HUES64 (cell line): Measurements from ENCODE around the gene HSPBP1.

ENCODE experiments used
- H3K27ac ChIP-seq: 2 replicates; pipeline ENCODE4 v1.7.0; 2013; ENCODE audit warnings: low read depth, low read length, inconsistent platforms
- H3K27me3 ChIP-seq: 2 replicates; pipeline ENCODE4 v1.6.1; 2013; ENCODE audit warnings: mild to moderate bottlenecking, low read length; ENCODE audit not compliant: insufficient read depth
- H3K36me3 ChIP-seq: 2 replicates; pipeline ENCODE4 v1.6.1; 2013; ENCODE audit warnings: mild to moderate bottlenecking, low read length; ENCODE audit not compliant: insufficient read depth
- H3K4me1 ChIP-seq: 2 replicates; pipeline ENCODE4 v1.6.1; 2013; ENCODE audit warnings: mild to moderate bottlenecking, low read length, moderate library complexity; ENCODE audit not compliant: insufficient read depth
- H3K4me3 ChIP-seq: 2 replicates; pipeline ENCODE4 v1.5.1; 2013; ENCODE audit warnings: mild to moderate bottlenecking, low read length, moderate library complexity
- H3K9ac ChIP-seq: 2 replicates; pipeline ENCODE4 v1.6.1; 2013; ENCODE audit warnings: mild to moderate bottlenecking, low read depth, low read length
- H3K9me3 ChIP-seq: 2 replicates; pipeline ENCODE4 v1.6.1; 2013; ENCODE audit warnings: low read depth, low read length; ENCODE audit not compliant: insufficient read depth
- WGBS: fragments of 150-250, 120-280 bp; methylation state at CpG from one replicate; pipeline ENCODE4 v1.1.7; 2013; ENCODE audit warnings: missing lambda C conversion rate; 5-methylcytosine and 5-hydroxymethylcytosine counted together

The HSPBP1 gene

DNA sequence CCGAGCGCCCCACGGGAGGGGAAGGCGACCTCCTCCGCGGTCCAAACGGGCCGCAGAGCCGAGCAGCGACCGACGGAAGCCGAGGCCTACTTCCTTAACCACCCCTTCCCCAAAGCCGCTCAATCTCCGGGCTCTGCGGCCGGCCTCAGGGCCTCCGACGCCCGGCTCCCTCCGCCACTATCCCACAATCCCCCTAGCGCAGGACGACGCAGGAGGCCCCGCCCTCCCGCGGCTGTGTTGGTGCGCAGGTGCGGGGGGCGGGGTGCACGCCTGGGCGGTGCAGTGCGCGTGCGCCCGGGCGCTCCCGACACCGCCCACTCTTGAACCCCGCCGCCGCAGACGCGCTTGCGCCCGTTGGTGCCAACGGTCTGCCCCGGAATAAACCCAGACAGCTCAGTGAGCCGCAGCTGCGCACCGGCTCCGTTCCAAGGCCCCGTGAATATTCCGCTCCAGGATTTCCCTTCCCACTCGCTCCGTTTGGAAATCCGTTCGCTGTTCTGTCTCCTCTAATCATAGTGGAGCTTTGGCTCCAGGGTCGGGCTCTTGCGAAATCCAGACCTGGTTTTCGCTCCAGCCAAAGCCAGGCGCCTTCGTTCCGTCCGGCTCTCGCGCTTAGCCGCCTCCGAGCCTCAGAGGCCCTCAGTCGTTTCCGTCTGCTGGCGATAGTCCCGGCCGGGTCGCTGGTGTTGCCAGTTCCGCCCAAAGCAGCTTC, 20.9 kb downstream of the HSPBP1 start, which contains the start of gene PPP6R1:
Gene PPP6R1 (minus strand): TSS at position 190 of the 712 bp plus-strand sequence. CDS start 11,914 bp downstream, outside the sequence.
- Histone ChIP-seq H3K36me3 (no peaks in the 10 kb centered on the region), H3K4me3 (peak within 1 kb of the TSS; percentile 97), H3K9ac (peak within 1 kb of the TSS; percentile 91), H3K27ac (peak within 1 kb of the TSS; percentile 89), H3K27me3 (no peaks in the 10 kb centered on the region), H3K4me1 (peaks cover 17% of the 10 kb centered on the region), H3K9me3 (no peaks in the 10 kb centered on the region)
- under 1% methylated on average over 76 of the region's 76 CpGs for WGBS

DNA sequence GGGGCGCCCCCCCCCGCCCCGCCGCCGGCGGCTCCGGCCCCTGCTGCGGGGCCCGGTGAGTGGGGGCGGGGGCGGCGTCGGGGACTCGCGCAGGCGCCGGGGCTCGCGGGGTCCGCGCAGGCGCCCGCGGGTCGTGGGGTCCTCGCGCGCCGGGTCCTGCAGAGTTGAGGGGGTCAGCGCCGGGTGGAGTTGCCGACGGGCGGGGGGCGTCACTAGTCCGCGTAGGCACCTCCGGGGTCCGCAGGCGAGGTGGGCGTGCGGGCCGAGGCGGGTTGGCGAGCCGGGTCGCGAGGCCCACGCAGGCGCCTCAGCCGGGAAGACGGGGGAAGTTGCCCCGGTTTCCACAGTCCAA, 21.5 kb downstream of the HSPBP1 start:
- Histone ChIP-seq H3K9me3 (no peaks in the 10 kb centered on the region), H3K4me3 (peak overlapping the region; percentile 97), H3K27ac (peak overlapping the region; percentile 87), H3K27me3 (no peaks in the 10 kb centered on the region), H3K36me3 (no peaks in the 10 kb centered on the region), H3K4me1 (peaks cover 22% of the 10 kb centered on the region), H3K9ac (peak overlapping the region; percentile 91)
- under 1% methylated on average over 53 of the region's 53 CpGs for WGBS

DNA sequence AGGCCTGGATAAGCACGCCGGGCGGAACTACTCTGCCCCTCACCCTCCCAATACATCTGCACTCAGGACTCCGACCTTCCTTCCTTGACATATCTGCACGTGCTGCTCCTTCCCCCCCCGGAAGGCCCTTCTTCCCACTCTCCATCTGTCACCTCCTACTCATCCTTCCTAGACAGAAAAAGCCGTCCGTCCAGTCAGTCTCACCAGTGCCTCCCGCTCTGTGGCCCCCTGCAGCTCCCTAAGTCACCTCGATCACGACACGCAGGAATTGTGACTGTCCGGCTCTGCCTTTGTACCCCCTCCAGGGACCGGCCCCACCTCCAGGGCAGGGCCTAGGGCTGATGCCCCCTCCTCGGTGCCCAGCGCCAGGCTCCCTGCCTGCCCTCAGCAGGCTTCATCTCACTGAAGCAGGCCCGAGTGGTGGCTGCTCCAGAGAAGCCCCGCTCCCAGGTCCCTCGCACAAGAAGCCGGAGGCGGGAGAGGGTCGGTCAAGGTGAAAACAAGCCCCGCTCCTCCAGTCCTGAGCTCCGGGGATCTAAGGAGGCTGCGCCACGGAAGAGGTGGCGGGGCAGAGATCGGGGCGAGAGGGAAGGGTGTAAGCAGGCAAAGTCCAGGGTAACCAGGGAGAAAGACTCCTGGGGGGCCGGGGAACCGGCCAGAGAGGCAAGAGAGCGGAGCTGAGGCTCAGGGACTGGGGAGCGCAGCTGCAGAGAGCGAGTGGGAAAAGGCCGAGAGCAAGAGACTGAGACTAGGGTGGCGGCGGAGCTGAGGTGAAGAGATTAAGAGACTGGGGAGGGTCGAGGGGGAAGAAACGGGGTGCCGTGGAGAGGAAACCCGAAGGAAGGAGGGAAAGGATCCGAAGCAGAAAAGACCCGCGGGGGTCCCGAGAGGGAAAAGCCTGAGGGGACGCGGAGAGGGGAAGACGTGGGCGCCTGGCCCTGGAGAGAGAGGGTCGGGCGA, 22.2 kb downstream of the HSPBP1 start:
- no peak overlapping the region for H3K27ac ChIP-seq
- H3K4me3 ChIP-seq = peak overlapping the region; percentile 97
- no peaks in the 10 kb centered on the region for H3K9me3 ChIP-seq
- WGBS = 12% methylated on average over 51 of the region's 51 CpGs
- H3K36me3 ChIP-seq = no peaks in the 10 kb centered on the region
- H3K9ac ChIP-seq = peak overlapping the region; percentile 91
- H3K4me1 ChIP-seq = peaks cover 22% of the 10 kb centered on the region
- H3K27me3 ChIP-seq = no peaks in the 10 kb centered on the region

DNA sequence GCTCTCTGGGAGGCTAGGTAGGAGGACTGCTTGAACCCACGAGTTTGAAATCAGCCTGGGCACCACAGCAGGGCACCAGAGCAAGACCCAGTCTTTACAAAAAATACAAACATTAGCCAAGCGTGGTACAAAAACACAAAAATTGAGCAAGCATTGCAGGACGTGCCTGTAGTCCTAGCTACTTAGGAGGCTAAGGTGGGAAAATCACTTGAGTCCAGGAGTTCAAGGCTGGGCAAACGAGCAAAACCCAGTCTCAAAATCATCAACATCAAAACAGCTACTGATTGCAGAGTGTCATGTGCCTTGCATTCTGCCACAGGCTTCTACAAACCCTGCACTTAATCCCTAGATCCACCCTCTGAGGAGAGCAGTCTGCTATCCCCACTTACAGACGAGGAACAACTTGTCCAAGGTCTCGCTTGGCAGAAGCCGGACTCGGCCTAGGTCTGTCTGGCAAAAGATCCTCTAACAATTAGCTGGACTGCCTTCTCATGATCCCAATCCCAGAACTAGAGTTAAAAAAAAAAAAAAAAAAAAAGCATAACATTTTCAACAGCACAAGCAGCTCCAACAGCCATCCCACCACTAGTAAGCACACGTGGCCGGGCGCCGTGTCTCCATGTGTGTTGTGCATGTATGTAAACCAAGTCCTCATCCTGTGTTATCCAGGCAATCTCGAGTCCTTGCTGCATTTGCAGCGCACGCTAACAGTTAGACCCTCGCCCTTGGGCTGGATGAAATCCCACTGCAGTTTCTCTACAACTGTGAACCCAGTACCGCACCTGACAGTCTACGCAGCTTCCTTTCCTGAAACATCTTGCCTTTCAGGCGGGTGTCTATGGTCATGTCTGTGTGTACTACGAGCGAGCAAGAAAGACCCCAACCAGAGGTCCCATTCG, 23.1 kb downstream of the HSPBP1 start:
- Histone ChIP-seq H3K4me3 (peak overlapping the region; percentile 97), H3K27ac (no peak overlapping the region), H3K27me3 (no peaks in the 10 kb centered on the region), H3K4me1 (peaks cover 22% of the 10 kb centered on the region), H3K36me3 (no peaks in the 10 kb centered on the region), H3K9ac (no peak overlapping the region; the same call in 1 of the 2 replicates), H3K9me3 (no peaks in the 10 kb centered on the region)
- 87% methylated on average over 22 of the region's 22 CpGs for WGBS

DNA sequence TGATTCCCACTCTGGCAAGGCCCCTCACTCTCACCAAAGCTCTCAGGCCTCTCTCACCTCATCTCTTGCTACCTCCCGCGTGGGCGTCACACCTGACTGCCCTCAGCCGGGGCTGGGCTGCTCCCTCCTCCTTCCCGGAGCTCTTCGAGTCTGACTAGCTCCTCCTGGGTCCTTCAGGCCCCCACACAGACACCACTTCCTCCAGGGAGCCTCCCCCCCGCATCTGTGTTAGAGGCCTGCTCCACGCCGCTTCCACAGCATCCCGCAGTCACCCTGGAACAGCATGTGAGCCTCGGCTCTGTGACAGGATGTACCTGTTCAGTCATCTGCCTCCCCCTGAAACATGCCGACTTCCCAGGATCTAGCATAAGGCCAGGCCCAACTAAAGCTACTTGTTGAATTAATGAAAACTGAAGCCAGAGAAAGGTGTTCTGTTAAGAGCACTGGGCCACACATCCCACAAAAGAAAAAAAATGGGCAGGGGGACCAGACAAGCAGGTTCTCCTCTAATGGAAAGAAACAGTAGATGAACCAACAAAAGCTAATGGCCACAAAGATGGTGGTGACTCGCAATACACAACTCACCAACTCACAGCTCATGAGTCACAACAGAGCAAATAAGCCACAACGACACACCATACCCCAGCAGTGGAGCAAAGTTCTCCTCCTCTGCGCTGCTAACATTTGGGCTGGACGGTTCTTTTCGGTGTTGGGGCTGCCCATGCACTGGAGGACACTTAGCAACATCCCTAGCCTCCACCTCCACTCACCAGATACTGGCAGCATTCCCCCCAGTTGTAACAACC, 24.1 kb downstream of the HSPBP1 start:
- no peak overlapping the region; the same call in 1 of the 2 replicates for H3K27ac ChIP-seq
- H3K9ac ChIP-seq = no peak overlapping the region
- peak overlapping the region; percentile 97 for H3K4me3 ChIP-seq
- H3K4me1 ChIP-seq = peaks cover 22% of the 10 kb centered on the region
- H3K9me3 ChIP-seq = no peaks in the 10 kb centered on the region
- no peaks in the 10 kb centered on the region for H3K36me3 ChIP-seq
- no peaks in the 10 kb centered on the region for H3K27me3 ChIP-seq
- 84% methylated on average over 17 of the region's 17 CpGs for WGBS

DNA sequence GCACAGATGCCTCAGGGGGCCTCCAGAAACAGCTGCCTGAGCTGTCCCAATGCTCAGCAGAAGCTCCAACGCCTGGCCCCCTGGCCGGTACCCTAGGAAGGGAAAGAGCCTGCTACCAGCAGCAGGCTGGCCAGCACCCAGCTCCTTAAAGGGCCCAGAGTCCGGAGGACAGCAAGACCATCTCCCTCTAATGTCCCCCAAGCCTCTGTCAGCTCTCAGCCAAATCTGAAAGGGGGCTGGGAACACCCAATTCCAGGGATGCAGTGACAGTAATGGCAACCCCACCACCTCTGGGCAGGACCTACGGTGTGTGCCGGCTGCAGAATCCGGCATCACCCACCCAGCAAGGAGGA, 25.3 kb downstream of the HSPBP1 start:
- Histone ChIP-seq H3K4me3 (no peak overlapping the region), H3K27me3 (no peaks in the 10 kb centered on the region), H3K27ac (no peak overlapping the region), H3K9ac (no peak overlapping the region; the same call in 1 of the 2 replicates), H3K4me1 (peaks cover 22% of the 10 kb centered on the region), H3K9me3 (no peaks in the 10 kb centered on the region), H3K36me3 (0 out of 2 replicates have a peak, but pooled peaks cover 2% of the 10 kb centered on the region)
- WGBS = 90% methylated on average over 6 of the region's 6 CpGs

DNA sequence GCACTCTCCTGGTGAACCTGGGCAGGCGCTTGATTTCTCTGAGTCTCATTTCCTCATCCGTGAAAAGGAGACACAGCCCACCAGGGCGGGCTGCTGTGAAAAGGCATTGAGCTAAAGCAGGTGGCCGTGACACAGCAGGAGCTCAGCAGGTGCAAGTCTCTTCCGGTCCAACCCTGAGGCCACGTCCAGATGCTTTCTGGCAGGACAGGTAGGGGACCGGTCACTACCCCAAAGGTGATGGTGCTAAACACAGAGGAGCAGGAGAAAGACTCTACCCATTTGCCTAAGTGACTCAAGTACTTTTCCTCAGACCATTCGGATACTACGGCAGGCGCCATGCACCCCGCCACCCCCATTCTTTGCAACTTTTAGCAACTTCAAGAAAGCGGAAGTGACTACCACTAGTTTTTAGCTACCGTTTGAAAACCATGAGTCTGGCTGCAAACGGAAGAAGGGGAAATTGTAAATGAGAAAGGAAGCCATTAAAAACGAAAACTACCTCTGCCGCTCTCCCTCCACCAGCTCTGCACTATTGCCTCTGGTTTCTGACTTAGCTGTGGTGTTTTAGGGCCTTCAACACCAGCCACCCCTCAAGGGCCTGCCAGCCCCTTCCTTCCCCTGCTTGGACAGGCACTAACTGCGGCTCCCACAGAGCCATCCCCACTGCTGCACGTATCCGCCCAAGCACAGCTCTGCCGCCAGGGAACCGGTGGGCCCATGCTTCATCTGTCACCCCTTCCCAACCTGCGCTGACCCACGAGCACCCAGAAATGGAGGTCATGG, 25.9 kb downstream of the HSPBP1 start:
- no peak overlapping the region for H3K4me3 ChIP-seq
- WGBS = 88% methylated on average over 23 of the region's 23 CpGs
- no peaks in the 10 kb centered on the region for H3K9me3 ChIP-seq
- no peak overlapping the region for H3K27ac ChIP-seq
- 0 out of 2 replicates have a peak, but pooled peaks cover 2% of the 10 kb centered on the region for H3K36me3 ChIP-seq
- H3K4me1 ChIP-seq = peaks cover 22% of the 10 kb centered on the region
- H3K27me3 ChIP-seq = no peaks in the 10 kb centered on the region
- H3K9ac ChIP-seq = no peak overlapping the region; the same call in 1 of the 2 replicates

DNA sequence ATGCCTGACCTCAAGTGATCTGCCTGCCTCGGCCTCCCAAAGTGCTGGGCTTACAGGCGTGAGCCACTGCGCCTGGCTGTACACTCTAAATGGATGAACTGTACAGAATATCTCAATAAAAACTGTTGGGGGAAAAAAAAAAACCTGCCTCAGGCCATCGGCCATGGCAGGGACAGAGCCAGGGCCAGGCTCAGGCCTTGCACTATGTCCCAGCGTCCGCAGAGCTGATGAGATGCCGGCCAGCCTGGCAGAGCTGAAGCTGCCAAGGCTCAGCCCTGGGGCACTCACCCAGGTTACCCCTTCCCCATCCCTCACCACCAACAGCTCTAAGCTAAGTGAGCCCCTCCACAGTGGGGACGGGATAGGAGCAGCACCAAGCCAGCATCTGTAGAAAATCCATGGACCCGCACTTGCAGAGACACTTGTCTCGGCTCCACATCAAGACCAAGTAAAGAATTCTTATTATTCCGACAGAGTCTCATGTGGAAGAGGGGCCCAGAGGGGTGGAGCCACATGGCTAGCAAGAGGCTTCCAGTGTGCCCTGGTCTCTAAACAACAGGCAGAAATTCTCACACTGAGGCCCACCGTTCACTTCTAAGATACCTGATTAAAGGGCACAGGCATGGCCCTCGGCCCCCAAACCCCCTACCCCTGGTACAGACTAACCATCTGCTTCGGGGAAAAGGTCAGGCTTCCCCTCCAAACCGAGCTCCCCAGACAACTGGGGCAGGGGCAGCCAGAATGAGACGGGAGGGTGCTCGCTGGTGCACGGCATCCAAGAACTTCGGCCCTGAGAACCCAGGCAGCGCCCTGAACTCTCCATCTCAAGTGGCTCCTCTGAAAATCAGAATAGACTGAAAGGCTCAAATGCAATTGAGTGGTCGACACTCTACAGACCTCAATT, 26.9 kb downstream of the HSPBP1 start:
- Histone ChIP-seq H3K27ac (no peak overlapping the region), H3K9me3 (no peaks in the 10 kb centered on the region), H3K36me3 (0 out of 2 replicates have a peak, but pooled peaks cover 2% of the 10 kb centered on the region), H3K4me1 (peaks cover 22% of the 10 kb centered on the region), H3K9ac (no peak overlapping the region), H3K4me3 (no peak overlapping the region), H3K27me3 (no peaks in the 10 kb centered on the region)
- 95% methylated on average over 21 of the region's 21 CpGs for WGBS
